HG03571 (cell line): ENCODE data around the gene HEMGN.

Experiments
- ATAC-seq: cut with Tn5 transposase; IDR thresholded peaks from one replicate; pipeline ENCODE4 v1.9.1; 2021; ENCODE audit not compliant: unreplicated experiment

HEMGN gene

DNA sequence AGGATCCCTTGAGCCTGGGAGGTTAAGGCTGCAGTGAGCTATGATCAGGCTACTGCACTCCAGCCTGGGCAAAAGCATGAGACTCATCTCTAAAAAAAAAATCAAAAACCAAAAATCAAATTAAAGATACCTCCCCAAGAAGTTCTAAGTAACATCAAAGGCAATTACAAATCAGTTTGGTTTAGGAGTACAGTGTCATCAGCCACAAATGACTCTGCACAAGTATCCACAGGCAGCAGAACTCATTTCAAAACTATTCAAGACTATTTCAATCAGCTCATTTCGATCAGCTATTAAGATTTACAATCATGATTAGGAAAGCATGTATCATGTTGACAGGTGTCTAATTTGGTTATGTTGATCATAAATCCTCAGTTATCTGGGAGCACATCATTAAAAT, 34.8 kb downstream of the HEMGN start:
- no peak for ATAC-seq

DNA sequence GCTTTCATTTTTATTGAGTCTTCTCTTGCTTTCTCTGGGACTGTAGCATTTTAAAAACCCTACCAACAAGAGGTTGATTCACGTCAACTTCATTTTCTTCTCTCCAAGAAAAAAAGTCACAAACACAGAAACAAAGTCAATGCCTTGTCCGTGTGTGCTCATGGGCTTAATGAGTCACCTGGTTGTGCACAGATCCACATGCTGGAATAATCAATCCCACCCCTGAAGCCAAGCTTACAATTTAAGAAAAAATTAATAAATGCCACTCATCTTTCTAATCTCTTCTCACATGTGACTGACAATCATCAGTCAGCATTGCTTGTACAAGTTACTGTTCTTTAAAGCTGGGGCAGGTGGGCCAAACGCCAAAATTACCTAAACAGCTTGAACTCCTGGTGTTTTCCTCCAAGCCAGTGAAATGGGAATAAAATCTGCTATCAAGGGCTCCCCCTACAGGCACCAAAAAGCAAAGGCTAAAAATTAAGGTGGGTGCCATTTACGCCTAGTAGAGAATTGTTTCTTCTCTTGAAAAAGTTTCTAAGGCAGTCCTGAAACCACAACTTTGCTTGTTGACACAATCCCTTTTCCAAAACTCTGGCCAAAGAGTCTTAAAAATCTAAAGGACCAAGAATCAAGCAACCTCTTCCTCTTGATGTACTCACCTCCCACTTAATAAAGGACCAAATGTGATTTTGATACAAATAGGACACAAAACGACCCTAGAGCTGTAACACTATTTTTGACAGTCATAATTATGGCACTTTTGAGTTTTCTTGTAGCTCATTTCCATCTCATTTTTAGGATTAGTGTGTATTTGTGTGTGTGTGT, 37.0 kb downstream of the HEMGN start:
- ATAC-seq = no peak

DNA sequence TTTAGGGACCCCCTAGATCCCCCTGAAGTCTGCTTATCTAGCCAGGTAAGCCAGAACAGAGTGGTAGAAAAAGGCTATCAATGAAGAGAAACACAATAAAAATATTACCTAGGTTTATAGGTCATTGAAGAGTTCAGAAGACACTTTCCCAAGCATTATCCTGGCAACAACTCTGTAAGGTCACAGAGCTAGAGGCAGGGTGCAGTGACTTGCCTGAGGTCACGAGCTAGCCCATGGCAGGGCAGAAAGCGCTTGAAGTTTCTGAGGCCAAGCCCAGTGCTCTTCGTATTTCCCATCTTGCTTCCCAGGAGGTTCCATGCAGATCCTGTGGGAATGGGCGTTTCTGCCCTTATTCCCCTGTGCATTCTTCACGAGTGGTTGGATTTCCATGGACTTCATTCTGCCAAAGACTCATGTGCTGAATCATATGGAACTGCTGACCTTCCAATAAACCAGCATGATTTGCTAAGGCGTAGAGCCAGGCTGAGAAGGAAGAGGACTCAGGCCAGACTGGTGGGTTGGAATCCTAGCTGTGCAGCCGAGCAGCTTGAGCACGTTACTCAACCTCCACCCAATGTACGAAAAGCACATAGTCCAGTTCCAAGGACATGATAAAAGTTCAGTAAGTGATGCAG, 37.8 kb downstream of the HEMGN start:
- no peak for ATAC-seq

DNA sequence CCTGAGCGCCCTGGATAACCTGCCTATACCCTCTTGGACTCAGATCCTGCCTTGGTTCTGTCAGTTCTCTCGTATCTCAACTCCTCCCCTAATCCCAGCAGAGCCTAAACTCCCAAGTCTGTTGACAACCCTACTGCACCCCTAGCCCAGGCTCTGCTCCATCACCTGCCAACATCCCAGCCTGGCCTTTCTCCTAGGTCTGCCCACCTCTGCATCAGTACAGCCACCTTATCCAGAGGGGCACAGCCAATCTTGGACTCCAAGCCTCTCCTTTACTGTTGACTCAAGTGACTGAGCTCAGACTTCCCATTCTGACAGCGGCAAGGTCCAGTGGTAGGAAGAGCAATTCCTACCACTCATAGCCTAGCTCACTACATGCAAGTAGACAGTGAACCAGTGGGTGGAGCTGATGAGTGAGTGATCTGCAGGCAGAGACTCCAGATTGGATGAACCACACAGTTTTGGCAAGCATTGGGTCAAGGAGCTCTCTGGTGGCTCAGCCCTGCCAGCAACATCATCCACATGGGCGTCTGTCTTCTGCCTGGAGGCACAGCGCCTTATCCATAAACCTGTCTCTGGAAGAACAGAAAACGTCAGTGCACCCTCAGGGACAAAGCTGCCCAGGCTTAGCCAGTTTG, 42.2 kb downstream of the HEMGN start:
- no peak for ATAC-seq

DNA sequence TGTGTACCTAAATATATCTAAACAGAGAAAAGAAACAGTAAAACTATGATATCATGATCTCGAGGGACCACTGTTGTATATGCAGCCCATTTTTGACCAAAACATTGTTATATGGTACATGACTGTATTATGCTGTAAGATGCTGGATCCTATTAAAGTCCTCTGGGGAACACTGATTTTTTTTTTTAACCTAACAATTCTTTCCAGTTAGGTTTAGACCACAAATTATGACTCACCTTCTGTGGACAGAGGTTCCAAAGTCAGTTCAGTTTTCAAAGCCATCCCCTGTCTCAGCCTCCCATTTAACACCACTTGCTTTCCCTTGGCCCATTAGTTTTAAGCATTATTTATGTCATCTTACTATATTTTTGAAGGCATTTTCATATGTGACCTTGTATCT, 42.8 kb downstream of the HEMGN start:
- no peak for ATAC-seq

DNA sequence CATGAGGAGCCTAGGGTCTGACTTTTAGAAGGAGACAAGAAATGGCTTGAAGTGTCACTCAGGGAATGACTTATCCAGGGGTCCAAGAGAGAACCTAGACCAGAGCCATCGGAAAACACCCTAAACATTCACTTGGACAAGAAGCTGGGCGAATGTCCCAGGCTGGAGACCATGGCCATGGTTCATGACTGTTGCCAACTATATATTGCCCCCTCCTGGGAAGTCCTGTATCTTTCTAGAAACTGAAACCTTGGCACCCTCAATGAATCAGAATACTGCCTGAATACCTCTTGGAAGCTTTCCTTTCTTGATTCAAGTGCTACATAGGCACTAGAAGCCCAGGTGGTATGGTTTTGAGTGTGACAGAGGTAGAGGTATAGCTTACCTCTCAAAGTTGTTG, 45.6 kb downstream of the HEMGN start:
- ATAC-seq = no peak

DNA sequence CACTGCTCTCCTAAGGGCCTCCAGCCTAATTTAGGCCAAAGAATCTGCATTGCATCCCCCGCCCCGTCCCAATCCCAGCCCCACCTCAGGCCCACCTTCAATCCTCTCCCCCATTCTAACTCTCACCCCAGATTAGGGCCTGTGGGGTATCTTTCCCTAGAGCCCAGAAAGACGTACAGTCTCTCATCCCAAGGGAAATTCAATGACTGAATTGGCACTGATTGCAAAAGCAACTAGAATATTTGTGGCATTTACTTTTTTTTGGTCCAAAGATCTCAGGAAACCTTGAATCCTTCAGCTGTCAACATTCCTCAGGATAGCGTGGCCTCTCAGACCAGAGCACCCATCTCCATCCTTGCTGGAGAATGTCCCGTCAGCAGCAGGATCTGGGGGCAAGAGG, 46.2 kb downstream of the HEMGN start:
- no peak for ATAC-seq

DNA sequence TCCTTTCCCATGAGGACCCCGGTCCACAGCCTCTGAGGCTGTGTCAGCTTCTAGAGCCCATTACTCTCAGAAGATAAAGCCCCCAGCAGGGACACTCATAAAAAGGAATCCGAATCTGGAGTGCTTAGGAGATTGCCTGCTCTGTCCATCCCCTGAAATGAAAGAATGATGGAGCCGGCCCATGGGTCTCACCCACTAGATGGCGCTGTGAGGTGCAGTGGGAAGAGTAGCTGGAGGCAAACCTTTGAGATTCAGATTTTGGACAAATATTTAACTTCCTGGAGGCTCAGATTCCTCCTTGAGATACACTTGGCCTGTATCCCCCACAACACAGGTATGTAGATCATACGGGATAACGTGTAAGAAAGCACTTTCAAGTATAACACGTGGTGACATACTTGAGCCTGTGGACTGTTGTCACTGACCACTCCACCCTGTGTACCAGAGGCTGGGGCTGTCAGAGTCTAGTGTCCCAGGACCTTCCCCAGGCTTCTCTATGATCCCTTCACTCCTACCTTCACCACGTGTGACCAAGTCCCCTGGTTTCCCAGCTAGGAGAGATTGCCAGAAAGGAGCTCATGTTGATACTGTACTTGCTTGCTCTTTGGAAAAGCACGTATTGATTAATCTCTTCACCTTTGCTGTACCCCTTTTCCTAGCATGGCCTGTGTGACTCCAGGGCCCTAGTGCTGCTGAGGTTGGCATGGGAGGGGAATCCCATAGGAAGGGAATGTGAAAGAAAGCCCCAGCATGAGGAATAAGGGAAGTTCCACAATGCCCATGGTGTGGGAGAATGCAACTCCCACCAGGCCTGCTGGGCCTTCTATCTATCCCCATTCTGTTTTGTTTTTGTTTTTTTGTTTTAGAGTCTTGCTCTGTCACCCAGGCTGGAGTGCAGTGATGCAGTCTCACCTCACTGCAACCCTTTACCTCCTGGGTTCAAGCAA, 47.8 kb downstream of the HEMGN start:
- no peak for ATAC-seq

DNA sequence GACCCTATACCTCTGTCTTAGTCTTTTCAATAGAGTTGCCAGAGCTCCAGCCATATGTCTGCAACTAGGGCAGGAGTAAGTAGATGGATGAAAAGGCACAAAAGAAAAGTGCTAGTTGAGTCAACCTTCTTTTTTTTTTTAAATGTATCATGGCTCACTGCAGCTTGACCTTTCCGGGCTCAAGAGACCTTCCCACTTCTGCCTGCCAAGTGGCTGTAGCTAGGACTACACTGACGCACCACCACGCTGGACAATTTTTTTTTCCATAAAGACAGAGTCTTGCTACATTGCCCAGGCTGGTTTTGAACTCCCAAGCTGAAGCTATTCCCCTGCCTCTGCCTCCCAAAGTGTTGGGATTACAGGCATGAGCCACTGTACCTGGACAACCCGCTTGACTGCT, 57.6 kb downstream of the HEMGN start:
- ATAC-seq = no peak
